Testis (tissue), 3 donors: Measurements from ENCODE around the gene GATAD2B. TPM values are rescaled to one million over a fixed set of nuclear protein-coding genes. Genes with fewer than 3 reads are reported as not detected.
"Not testable (repeated sequence)": the region's sequence is repeated elsewhere in the genome, so short reads cannot be mapped to it uniquely, and the experiment has no call there.

Source experiments
- DNase-seq: peaks from one replicate; pipeline ENCODE4 v3.0.0-alpha.2; 2019
- H3K27ac ChIP-seq, 2 donors: fragments of 200-600 bp; sonication (generic); one replicate each; pipeline ENCODE4 v1.5.1; 2019
- H3K27me3 ChIP-seq: fragments of 200-600 bp; sonication (generic); one replicate; pipeline ENCODE4 v1.5.1; 2019
- H3K36me3 ChIP-seq: fragments of 200-600 bp; sonication (generic); one replicate; pipeline ENCODE4 v1.5.1; 2017; ENCODE audit warnings: low read depth; ENCODE audit errors: missing control alignments
- H3K4me1 ChIP-seq: fragments of 200-600 bp; sonication (generic); one replicate; pipeline ENCODE4 v1.5.1; 2019
- H3K4me3 ChIP-seq, 2 donors: fragments of 200-600 bp; sonication (generic); one replicate each; pipeline ENCODE4 v1.5.1; 2017 to 2019
- H3K9me3 ChIP-seq: fragments of 200-600 bp; sonication (generic); one replicate; pipeline ENCODE4 v1.5.1; 2017
- CTCF ChIP-seq, 3 experiments: fragments of 450-650 bp in 2 of 3; fragments of 200-600 bp in 1 of 3; sonication (generic) in 1 of 3; IDR thresholded peaks; one replicate each; pipeline ENCODE4 v1.5.1; 2016 to 2019; ENCODE audit warnings: antibody characterized with exemption in 3 of 3, mild to moderate bottlenecking in 2 of 3, moderate library complexity in 1 of 3
- POLR2A ChIP-seq: fragments of 450-650 bp; IDR thresholded peaks from one replicate; pipeline ENCODE4 v1.6.1; 2017; ENCODE audit warnings: antibody characterized with exemption, mild to moderate bottlenecking, moderate library complexity
- WGBS, 2 donors: methylation state at CpG; one replicate each; pipeline ENCODE4 v1.1.5; 2018; 5-methylcytosine and 5-hydroxymethylcytosine counted together
- intact Hi-C: fragments of 100-400 bp; cut with DNase I; formaldehyde crosslinking; loops from one replicate; pipeline ENCODE4 v1.15.1; 2023; ENCODE audit warnings: low total_unique reads
- polyA plus RNA-seq: library from polyadenylated mRNA; stranded (reverse); fragments of 350-450 nt; fragmentation: Illumina TruSeq; extraction: RNeasy Lipid Tissue Mini Kit (QIAGEN cat#74804); gene quantifications from one replicate; pipeline ENCODE4 v1.2.3, GENCODE V29; 2014; ENCODE audit warnings: low read depth, low replicate concordance; ENCODE audit not compliant: insufficient read depth
- total RNA-seq, 2 donors: library from RNA; depleted of rRNA; stranded (reverse); fragments of >200 nt; gene quantifications; one replicate each; pipeline ENCODE4 v1.2.3, GENCODE V29; 2016

GATAD2B gene
- total and polyA plus RNA-seq, 3 donors from 2014 or later = 26.5 to 37.4 (median 32.1) TPM

DNA sequence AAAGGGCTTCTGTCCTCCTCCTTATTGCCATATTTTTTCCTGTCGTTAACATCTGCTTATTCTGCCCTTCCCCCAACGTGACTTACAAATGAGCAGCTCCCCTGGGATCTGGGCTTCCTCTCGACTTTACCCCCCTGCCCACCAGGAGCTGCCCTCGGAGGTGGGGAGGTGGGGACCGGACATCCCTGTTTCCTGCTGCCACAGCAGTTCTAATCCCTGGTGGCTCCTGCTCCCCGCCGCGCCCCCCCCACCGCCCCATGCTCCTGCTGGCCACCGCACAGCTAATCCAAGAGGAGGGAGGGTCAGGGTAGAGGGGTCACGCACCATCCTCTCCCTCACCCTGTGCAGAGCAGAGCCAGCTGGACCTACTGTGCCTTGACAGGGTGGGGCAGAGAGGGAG is 152.0 kb downstream of the GATAD2B start:
- Histone ChIP-seq H3K36me3 (no peaks in the 10 kb centered on the region), H3K4me1 (peaks cover 18% of the 10 kb centered on the region), H3K9me3 (no peaks in the 10 kb centered on the region), H3K27ac (no peak overlapping the region), H3K4me3 (no peak overlapping the region), H3K27me3 (no peaks in the 10 kb centered on the region)
- WGBS, 2 donors = 58 to 60% methylated on average over 7 to 11 of the region's 11 CpGs
- TF ChIP-seq CTCF (IDR thresholded peaks at IDR 0.05) (no peak), POLR2A (no peak)
- intact Hi-C loops = loop anchor here (5.0 kb wide), 1 partner anchor 93 kb away; the partner anchor contains the start of gene NPR1
- no peak for DNase-seq

DNA sequence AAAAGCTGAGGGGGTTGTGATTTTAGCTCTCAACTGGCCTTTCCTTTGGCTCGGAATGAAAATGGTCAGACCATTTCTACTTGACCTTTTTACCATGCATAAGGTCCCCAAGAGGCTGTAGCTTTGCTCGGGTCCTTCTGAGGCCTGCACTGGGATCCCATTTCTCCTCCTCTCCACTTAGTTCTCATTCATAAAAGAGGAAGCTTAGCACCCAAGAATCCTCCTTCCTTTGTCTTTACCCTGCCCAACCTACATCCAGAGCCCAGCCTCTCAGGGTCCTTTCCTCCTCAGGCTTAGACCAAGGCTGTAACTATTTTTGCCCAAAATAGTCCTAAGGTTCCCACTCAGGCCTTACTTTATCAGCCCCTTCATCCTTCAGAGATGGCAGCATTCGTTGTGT is 153.6 kb downstream of the GATAD2B start:
- Histone ChIP-seq H3K4me3 (no peak overlapping the region), H3K27ac (no peak overlapping the region), H3K4me1 (peaks cover 8% of the 10 kb centered on the region), H3K36me3 (no peaks in the 10 kb centered on the region), H3K27me3 (no peaks in the 10 kb centered on the region), H3K9me3 (no peaks in the 10 kb centered on the region)
- WGBS, 2 donors = 83 to 91% methylated on average over 3 of the region's 3 CpGs
- TF ChIP-seq CTCF (IDR thresholded peaks at IDR 0.05) = no peak
- TF ChIP-seq POLR2A = no peak
- DNase-seq = no peak
- intact Hi-C loops = no loop called here

DNA sequence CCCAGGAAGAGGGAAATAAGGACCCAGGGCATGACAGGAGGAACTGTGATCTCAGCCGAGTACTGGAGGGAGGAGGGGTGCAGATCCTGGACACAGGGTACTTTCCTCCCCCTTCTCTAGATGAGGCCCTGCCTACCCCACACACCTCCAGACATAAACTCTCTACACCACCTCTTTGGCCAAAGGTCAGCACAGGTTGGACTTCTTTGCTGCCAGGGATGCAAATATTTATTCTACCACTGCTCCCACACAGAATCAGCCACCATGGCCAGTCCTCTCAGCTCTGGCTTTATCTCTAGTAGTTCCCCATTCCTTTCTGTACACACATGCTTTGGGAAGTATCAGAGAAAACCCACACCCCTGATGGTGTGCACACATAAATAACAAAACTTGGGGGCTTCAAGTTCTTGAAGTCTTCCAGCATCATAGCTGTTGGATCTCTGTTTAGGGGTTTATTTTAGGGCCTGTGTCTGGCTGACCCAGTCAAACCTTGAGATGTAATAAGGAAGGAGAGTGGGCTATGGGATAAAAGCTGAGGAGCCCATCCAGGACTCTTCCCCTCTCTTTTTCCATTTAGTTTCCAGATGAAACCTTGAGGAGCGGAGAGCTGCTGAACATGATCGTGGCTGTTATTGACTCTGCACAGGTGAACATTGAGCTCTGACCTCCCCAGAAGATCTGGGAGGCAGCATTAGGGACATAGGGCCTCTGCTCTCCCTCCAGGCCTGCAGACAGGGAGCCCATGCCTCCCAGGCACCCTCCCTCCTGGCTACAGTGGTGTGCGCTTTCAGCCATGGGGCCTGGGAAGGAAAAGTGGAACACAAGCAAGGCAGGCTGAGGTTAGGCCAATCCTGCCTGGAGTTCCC is 154.2 kb downstream of the GATAD2B start:
- Histone ChIP-seq H3K27ac (no peak overlapping the region), H3K36me3 (no peaks in the 10 kb centered on the region), H3K27me3 (no peaks in the 10 kb centered on the region), H3K9me3 (no peaks in the 10 kb centered on the region), H3K4me1 (peaks cover 11% of the 10 kb centered on the region), H3K4me3 (no peak overlapping the region)
- intact Hi-C loops = no loop called here
- 76 to 90% methylated on average over 4 of the region's 4 CpGs for WGBS, 2 donors
- TF ChIP-seq POLR2A (no peak), CTCF (IDR thresholded peaks at IDR 0.05) (no peak)
- no peak for DNase-seq

GRCh38 chr1:153767519-153767918 is 155.3 kb downstream of the GATAD2B start:
- Histone ChIP-seq H3K27ac (no peak overlapping the region), H3K4me3 (no peak overlapping the region), H3K9me3 (no peaks in the 10 kb centered on the region), H3K36me3 (no peaks in the 10 kb centered on the region), H3K4me1 (peaks cover 19% of the 10 kb centered on the region), H3K27me3 (no peaks in the 10 kb centered on the region)
- intact Hi-C loops = no loop called here
- DNase-seq = no peak
- no peak for TF ChIP-seq POLR2A
- TF ChIP-seq CTCF (IDR thresholded peaks at IDR 0.05) = no peak
- 93 to 96% methylated on average over 6 to 11 of the region's 11 CpGs for WGBS, 2 donors

DNA sequence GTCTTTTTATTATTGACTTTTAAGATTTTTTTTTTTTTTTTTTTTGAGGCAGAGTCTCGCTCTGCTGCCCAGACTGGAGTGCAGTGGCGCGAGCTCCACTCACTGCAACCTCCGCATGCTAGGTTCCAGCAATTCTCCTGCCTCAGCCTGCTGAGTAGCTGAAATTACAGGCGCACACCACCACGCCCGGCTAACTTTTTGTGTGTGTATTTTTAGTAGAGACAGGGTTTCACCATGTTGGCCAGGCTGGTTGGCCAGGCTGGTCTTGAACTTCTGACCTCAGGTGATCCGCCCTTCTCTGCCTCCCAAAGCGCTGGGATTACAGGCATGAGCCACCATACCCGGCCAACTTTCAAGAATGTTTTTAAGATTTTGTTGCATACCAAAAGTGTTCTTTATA is 156.1 kb downstream of the GATAD2B start:
- DNase-seq, H3K27ac ChIP-seq, intact Hi-C loops, H3K36me3 ChIP-seq, H3K9me3 ChIP-seq, H3K4me3 ChIP-seq, H3K27me3 ChIP-seq: not testable (repeated sequence)
- H3K4me1 ChIP-seq = peaks cover 19% of the 10 kb centered on the region
- WGBS, 2 donors = 94 to 95% methylated on average over 10 of the region's 10 CpGs
